NOMO-1 treated with dmso at 0.1 percent for 144 hours (cell line): Measurements from ENCODE around the gene RNU2-63P.
"Not testable (repeated sequence)": the region's sequence is repeated elsewhere in the genome, so short reads cannot be mapped to it uniquely, and the experiment has no call there.

ENCODE experiments used
- DNase-seq: peaks from one replicate; lab custom pipeline; 2025; ENCODE audit not compliant: unreplicated experiment; lab: John Stamatoyannopoulos, UW

Gene RNU2-63P

GRCh38 chr2:88032070-88032702 lies 15.8 kb upstream of the RNU2-63P start:
- DNase-seq, result no peak

GRCh38 chr2:88028931-88029330 lies 12.6 kb upstream of the RNU2-63P start:
- DNase-seq, result no peak

- DNase-seq, result peak; percentile 40
Observed at GRCh38 chr2:88027697-88028389, 11.5 kb upstream of the RNU2-63P start.

GRCh38 chr2:88024509-88024908 lies 8.2 kb upstream of the RNU2-63P start:
- no peak for DNase-seq

- no peak for DNase-seq
Observed at GRCh38 chr2:88022669-88022921, 6.2 kb upstream of the RNU2-63P start.

- DNase-seq, result no peak
Observed at GRCh38 chr2:88019985-88020384, 3.6 kb upstream of the RNU2-63P start.

GRCh38 chr2:88018909-88019308 lies 2.6 kb upstream of the RNU2-63P start:
- DNase-seq, result no peak

- DNase-seq, result not testable (repeated sequence)
Observed at GRCh38 chr2:88018077-88018805, 1.9 kb upstream of the RNU2-63P start.

GRCh38 chr2:88017780-88018038 lies 1.4 kb upstream of the RNU2-63P start:
- DNase-seq, result not testable (repeated sequence)

- DNase-seq, result peak; percentile 47
Observed at GRCh38 chr2:88016960-88017779, 823 bp upstream of the RNU2-63P start.

- no peak for DNase-seq
Observed at GRCh38 chr2:88011011-88011410, 5.3 kb downstream of the RNU2-63P start.

GRCh38 chr2:88010136-88010535 lies 6.2 kb downstream of the RNU2-63P start:
- DNase-seq, result no peak

- DNase-seq, result no peak
Observed at GRCh38 chr2:88006912-88007439, 9.4 kb downstream of the RNU2-63P start.

GRCh38 chr2:88005776-88006175 lies 10.6 kb downstream of the RNU2-63P start:
- DNase-seq, result no peak

GRCh38 chr2:88003074-88003755 lies 13.1 kb downstream of the RNU2-63P start:
- no peak for DNase-seq

- no peak for DNase-seq
Observed at GRCh38 chr2:88002359-88002707, 14.0 kb downstream of the RNU2-63P start.

GRCh38 chr2:88000474-88000873 lies 15.9 kb downstream of the RNU2-63P start:
- not testable (repeated sequence) for DNase-seq

- no peak for DNase-seq
Observed at GRCh38 chr2:87996570-87996969, 19.8 kb downstream of the RNU2-63P start.

- no peak for DNase-seq
Observed at GRCh38 chr2:87995756-87996155, 20.6 kb downstream of the RNU2-63P start.

GRCh38 chr2:87994304-87994850 lies 22.0 kb downstream of the RNU2-63P start:
- DNase-seq, result not testable (repeated sequence)

- DNase-seq, result not testable (repeated sequence)
Observed at GRCh38 chr2:87992569-87992968, 23.8 kb downstream of the RNU2-63P start.
